H9 (cell line): Measurements from ENCODE around the gene NOXA1. TPM values are rescaled to one million over a fixed set of nuclear protein-coding genes. Genes with fewer than 3 reads are reported as not detected.

Experiments used
- DNase-seq: peaks from one replicate; pipeline ENCODE4 v3.0.0-alpha.2; 2017
- H2AFZ ChIP-seq: one replicate; pipeline ENCODE4 v1.6.1; 2013; ENCODE audit warnings: mild to moderate bottlenecking, low read length, control low read depth, moderate library complexity
- H2AK5ac ChIP-seq: 2 replicates; pipeline ENCODE4 v1.6.1; 2013; ENCODE audit warnings: low read length, control low read depth, mixed read lengths; ENCODE audit not compliant: insufficient read length
- H2BK120ac ChIP-seq: one replicate; pipeline ENCODE4 v1.6.1; 2013; ENCODE audit warnings: low read depth, mild to moderate bottlenecking, low read length, control low read depth, inconsistent platforms; ENCODE audit not compliant: poor library complexity, severe bottlenecking
- H2BK12ac ChIP-seq: 2 replicates; pipeline ENCODE4 v1.6.1; 2013; ENCODE audit warnings: low read length, control low read depth, mixed read lengths, low read depth; ENCODE audit not compliant: insufficient read length
- H2BK15ac ChIP-seq: 2 replicates; pipeline ENCODE4 v1.6.1; 2013; ENCODE audit warnings: low read depth, low read length, control low read depth
- H2BK20ac ChIP-seq: one replicate; pipeline ENCODE4 v1.6.1; 2013; ENCODE audit warnings: low read depth, mild to moderate bottlenecking, low read length, control low read depth, inconsistent platforms; ENCODE audit not compliant: poor library complexity, severe bottlenecking
- H2BK5ac ChIP-seq: 2 replicates; pipeline ENCODE4 v1.6.1; 2013; ENCODE audit warnings: low read length, control low read depth, mixed read lengths; ENCODE audit not compliant: insufficient read length
- H3K14ac ChIP-seq: 2 replicates; pipeline ENCODE4 v1.6.1; 2013; ENCODE audit warnings: low read length, control low read depth; ENCODE audit not compliant: insufficient read depth
- H3K18ac ChIP-seq: 2 replicates; pipeline ENCODE4 v1.6.1; 2013; ENCODE audit warnings: low read depth, mild to moderate bottlenecking, mixed read lengths, low read length, control low read depth; ENCODE audit not compliant: insufficient read length
- H3K23ac ChIP-seq: 2 replicates; pipeline ENCODE4 v1.6.1; 2013; ENCODE audit warnings: low read length, control low read depth, mixed read lengths, low read depth; ENCODE audit not compliant: insufficient read length
- H3K23me2 ChIP-seq: 2 replicates; pipeline ENCODE4 v1.6.1; 2013; ENCODE audit warnings: low read depth, mild to moderate bottlenecking, mixed read lengths, low read length, control low read depth; ENCODE audit not compliant: insufficient read length, poor library complexity, severe bottlenecking
- H3K27ac ChIP-seq: 2 replicates; pipeline ENCODE4 v1.5.1; 2013; ENCODE audit warnings: low read length, control low read depth, mixed read lengths, low read depth; ENCODE audit not compliant: insufficient read length
- H3K27me3 ChIP-seq: 2 replicates; pipeline ENCODE4 v1.6.1; 2013; ENCODE audit warnings: low read length, control low read depth, inconsistent platforms; ENCODE audit not compliant: insufficient read depth
- H3K4ac ChIP-seq: 2 replicates; pipeline ENCODE4 v1.6.1; 2013; ENCODE audit warnings: low read depth, mild to moderate bottlenecking, control low read depth, inconsistent platforms, low read length, moderate library complexity
- H3K4me1 ChIP-seq: 2 replicates; pipeline ENCODE4 v1.6.1; 2013; ENCODE audit warnings: low read length, control low read depth, inconsistent platforms; ENCODE audit not compliant: insufficient read depth
- H3K4me2 ChIP-seq: 2 replicates; pipeline ENCODE4 v1.6.1; 2013; ENCODE audit warnings: low read length, control low read depth, mixed read lengths; ENCODE audit not compliant: insufficient read length, insufficient read depth
- H3K56ac ChIP-seq: 2 replicates; pipeline ENCODE4 v1.6.1; 2013; ENCODE audit warnings: low read depth, mild to moderate bottlenecking, mixed read lengths, low read length, control low read depth; ENCODE audit not compliant: insufficient read length
- H3K79me1 ChIP-seq: 2 replicates; pipeline ENCODE4 v1.6.1; 2013; ENCODE audit warnings: low read depth, mild to moderate bottlenecking, moderate library complexity, low read length, control low read depth, inconsistent platforms; ENCODE audit not compliant: insufficient read depth, poor library complexity, severe bottlenecking
- H3K79me2 ChIP-seq: 2 replicates; pipeline ENCODE4 v1.6.1; 2013; ENCODE audit warnings: low read length, control low read depth, inconsistent platforms; ENCODE audit not compliant: insufficient read depth
- H3K9ac ChIP-seq: 2 replicates; pipeline ENCODE4 v1.6.1; 2013; ENCODE audit warnings: low read length, control low read depth, mixed read lengths; ENCODE audit not compliant: insufficient read length; ENCODE audit errors: extremely low read depth
- H3K9me3 ChIP-seq: one replicate; pipeline ENCODE4 v1.6.1; 2013; ENCODE audit warnings: low read depth, low read length, inconsistent platforms; ENCODE audit not compliant: control insufficient read depth
- H3T11ph ChIP-seq: one replicate; pipeline ENCODE4 v1.6.1; 2013; ENCODE audit warnings: mild to moderate bottlenecking, low read length, control low read depth, inconsistent platforms
- H4K20me1 ChIP-seq: one replicate; pipeline ENCODE4 v1.6.1; 2013; ENCODE audit not compliant: control insufficient read depth, insufficient read length, insufficient read depth
- H4K5ac ChIP-seq: 2 replicates; pipeline ENCODE4 v1.6.1; 2013; ENCODE audit warnings: low read depth, mild to moderate bottlenecking, mixed read lengths, low read length, control low read depth; ENCODE audit not compliant: insufficient read length
- H4K8ac ChIP-seq: replicated peaks from 2 replicates; pipeline ENCODE4 v1.6.1; 2013; ENCODE audit warnings: low read length, control low read depth, mixed read lengths, low read depth; ENCODE audit not compliant: insufficient read length
- H4K91ac ChIP-seq: 2 replicates; pipeline ENCODE4 v1.6.1; 2013; ENCODE audit warnings: low read depth, mild to moderate bottlenecking, moderate library complexity, mixed read lengths, low read length, control low read depth; ENCODE audit not compliant: insufficient read length
- H3K27ac Mint-ChIP-seq, 3 experiments: 2 replicates in 2 of 3; 3 replicates in 1 of 3; pipeline ENCODE4 v1.8.0; 2020 to 2021; ENCODE audit warnings: mixed read lengths in 3 of 3, mild to moderate bottlenecking in 1 of 3, moderate library complexity in 1 of 3
- H3K27me3 Mint-ChIP-seq: 2 replicates; pipeline ENCODE4 v1.8.0; 2021; ENCODE audit warnings: low read depth, mild to moderate bottlenecking, moderate library complexity, mixed read lengths
- H3K36me3 Mint-ChIP-seq, 3 experiments: 2 replicates in 2 of 3; 3 replicates in 1 of 3; pipeline ENCODE4 v1.8.0; 2020 to 2021; ENCODE audit warnings: low read depth in 3 of 3, mixed read lengths in 3 of 3; ENCODE audit not compliant: insufficient read depth in 1 of 3
- H3K4me1 Mint-ChIP-seq, 2 experiments: 2 replicates each; pipeline ENCODE4 v1.8.0; 2020; ENCODE audit warnings: mixed read lengths in 2 of 2
- H3K4me3 Mint-ChIP-seq, 2 experiments: 2 replicates in 1 of 2; 3 replicates in 1 of 2; pipeline ENCODE4 v1.8.0; 2020 to 2021; ENCODE audit warnings: mild to moderate bottlenecking in 2 of 2, mixed read lengths in 2 of 2, moderate library complexity in 1 of 2
- H3K9me3 Mint-ChIP-seq, 2 experiments: 2 replicates in 1 of 2; 3 replicates in 1 of 2; pipeline ENCODE4 v1.8.0; 2020; ENCODE audit warnings: mild to moderate bottlenecking in 2 of 2, mixed read lengths in 2 of 2, moderate library complexity in 1 of 2
- WGBS: extraction: QIAGEN DNeasy Blood & Tissue Kit; methylation state at CpG from one replicate; pipeline ENCODE4 v1.1.7; 2013; ENCODE audit warnings: missing lambda C conversion rate, low lambda C conversion rate, mixed read lengths; ENCODE audit not compliant: insufficient read length; ENCODE audit errors: extremely low coverage; 5-methylcytosine and 5-hydroxymethylcytosine counted together
- total RNA-seq: library from RNA; stranded (reverse); gene quantifications from 2 replicates; pipeline ENCODE4 v1.2.1, GENCODE V29; 2021
- TF ChIP-seq, protein P1 (sequence below): fragments of 200-600 bp; sonication (generic); conservative IDR thresholded peaks from 3 replicates; pipeline ENCODE4 v1.8.0; 2021; ENCODE audit warnings: antibody characterized with exemption, mild to moderate bottlenecking

The NOXA1 gene
- total RNA-seq, 1 experiment from 2014 or later: 2.0 TPM

DNA sequence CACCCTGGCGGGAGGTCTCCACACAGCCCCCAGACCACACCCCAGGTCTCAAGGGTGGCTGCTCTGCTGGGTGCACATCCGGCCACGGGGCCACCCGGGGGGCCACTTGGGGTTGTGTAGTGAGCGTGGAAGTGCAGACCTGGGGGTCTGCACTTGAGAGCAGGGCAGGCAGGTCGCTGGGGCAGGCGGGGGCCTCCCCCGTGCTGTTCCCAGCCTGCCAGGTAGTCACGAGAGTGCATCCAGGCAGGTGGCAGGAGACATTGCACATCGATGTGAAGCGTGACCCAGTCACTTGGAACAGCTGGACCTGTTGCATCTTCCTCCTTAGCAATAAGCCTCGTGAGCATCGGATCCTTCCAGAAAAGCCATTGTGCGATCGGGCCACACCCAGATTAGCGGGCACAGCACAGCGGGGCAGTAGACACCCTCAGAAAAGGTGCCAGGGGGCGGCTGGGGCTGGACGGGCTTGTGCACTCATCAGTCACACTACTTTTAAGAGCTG, 22.8 kb downstream of the NOXA1 start:
- Histone ChIP-seq H3K9ac (no peak overlapping the region), H2BK20ac (no peak overlapping the region), H2BK5ac (no peak overlapping the region), H3K4me2 (no peak overlapping the region), H4K5ac (no peak overlapping the region), H2AFZ (no peak overlapping the region), H3K56ac (no peak overlapping the region), H3T11ph (no peak overlapping the region), H3K4ac (no peak overlapping the region), H3K18ac (no peak overlapping the region), H4K8ac (no peak overlapping the region), H2BK120ac (no peak overlapping the region), H3K27me3 (no peaks in the 10 kb centered on the region), H3K23me2 (no peaks in the 10 kb centered on the region), H3K23ac (no peak overlapping the region), H3K9me3 (no peaks in the 10 kb centered on the region), H3K14ac (no peak overlapping the region), H2AK5ac (no peak overlapping the region), H3K79me1 (no peaks in the 10 kb centered on the region), H2BK12ac (no peak overlapping the region), H3K79me2 (no peaks in the 10 kb centered on the region), H4K20me1 (peaks cover 3% of the 10 kb centered on the region), H4K91ac (no peak overlapping the region), H2BK15ac (no peak overlapping the region), H3K4me1 (no peaks in the 10 kb centered on the region), H3K27ac (no peak overlapping the region)
- no peak overlapping the region for H3K4me3 Mint-ChIP-seq
- no peak for DNase-seq
- peaks cover 20% of the 10 kb centered on the region for H3K27me3 Mint-ChIP-seq
- peaks cover 0 to 7% (median 0%) of the 10 kb centered on the region in 3 experiments; a peak in 4 of 7 replicates for H3K36me3 Mint-ChIP-seq
- H3K27ac Mint-ChIP-seq: no peak overlapping the region
- 0 out of 5 replicates have a peak, but pooled peaks cover 0 to 1% of the 10 kb centered on the region in 2 experiments for H3K9me3 Mint-ChIP-seq
- WGBS: no CpG with 5 or more reads among the region's 19 CpGs
- H3K4me1 Mint-ChIP-seq: peaks cover 7 to 12% of the 10 kb centered on the region in 2 experiments
- TF ChIP-seq, protein P1, sequence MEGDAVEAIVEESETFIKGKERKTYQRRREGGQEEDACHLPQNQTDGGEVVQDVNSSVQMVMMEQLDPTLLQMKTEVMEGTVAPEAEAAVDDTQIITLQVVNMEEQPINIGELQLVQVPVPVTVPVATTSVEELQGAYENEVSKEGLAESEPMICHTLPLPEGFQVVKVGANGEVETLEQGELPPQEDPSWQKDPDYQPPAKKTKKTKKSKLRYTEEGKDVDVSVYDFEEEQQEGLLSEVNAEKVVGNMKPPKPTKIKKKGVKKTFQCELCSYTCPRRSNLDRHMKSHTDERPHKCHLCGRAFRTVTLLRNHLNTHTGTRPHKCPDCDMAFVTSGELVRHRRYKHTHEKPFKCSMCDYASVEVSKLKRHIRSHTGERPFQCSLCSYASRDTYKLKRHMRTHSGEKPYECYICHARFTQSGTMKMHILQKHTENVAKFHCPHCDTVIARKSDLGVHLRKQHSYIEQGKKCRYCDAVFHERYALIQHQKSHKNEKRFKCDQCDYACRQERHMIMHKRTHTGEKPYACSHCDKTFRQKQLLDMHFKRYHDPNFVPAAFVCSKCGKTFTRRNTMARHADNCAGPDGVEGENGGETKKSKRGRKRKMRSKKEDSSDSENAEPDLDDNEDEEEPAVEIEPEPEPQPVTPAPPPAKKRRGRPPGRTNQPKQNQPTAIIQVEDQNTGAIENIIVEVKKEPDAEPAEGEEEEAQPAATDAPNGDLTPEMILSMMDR: no peak
